K562 (cell line): ENCODE results near the gene CCDC183. TPM values are rescaled to one million over a fixed set of nuclear protein-coding genes. Genes with fewer than 3 reads are reported as not detected.

Experiments
- ATAC-seq: fragments of 200-7000 bp; cut with Tn5 transposase; 3 replicates; pipeline ENCODE4 v1.9.1; 2020; ENCODE audit warnings: moderate library complexity
- BruUV-seq: library from RNA; stranded (reverse); fragments of 400-500 nt; replicated peaks from 2 replicates; lab custom pipeline; 2021; lab: Mats Ljungman, UMichigan
- CTCF ChIA-PET: fragments of 300-600 bp; formaldehyde crosslinking; extraction: SDS; loops from one replicate; lab custom pipeline; 2021; ENCODE audit warnings: low intra/inter-chr PET ratio; lab: Yijun Ruan, JAX
- POLR2A ChIA-PET: fragments of 300-600, 350-650 bp; sonication (Branson Sonifier 250); formaldehyde crosslinking; extraction: SDS; loops from one replicate; lab custom pipeline; 2021; ENCODE audit warnings: antibody characterized with exemption, inconsistent platforms; lab: Yijun Ruan, JAX
- DNase-seq, 4 experiments: peaks; one replicate each; pipeline versions ENCODE4 v3.0.0 to v3.0.0-alpha.2; 2011 to 2018; ENCODE audit warnings: low spot score in 3 of 4, mixed read lengths in 3 of 4; ENCODE audit errors: extremely low read depth in 1 of 4
- FAIRE-seq: peaks from 2 replicates; lab custom pipeline; 2011; peaks lifted over from hg19 to GRCh38; lab: Jason Lieb, UNC
- H2AFZ ChIP-seq: 2 replicates; pipeline ENCODE4 v1.6.0; 2011; ENCODE audit warnings: low read depth, low read length, control low read depth, inconsistent platforms
- H3K27ac ChIP-seq: fragments of 200-600 bp; 3 replicates; pipeline ENCODE4 v1.8.0; 2011; ENCODE audit warnings: low read depth, mild to moderate bottlenecking, control low read depth, inconsistent platforms, low read length, moderate library complexity, mixed read lengths; ENCODE audit errors: extremely low read depth
- H3K27me3 ChIP-seq, 2 experiments: fragments of 300-600 bp in 1 of 2; 2 replicates in 1 of 2; 3 replicates in 1 of 2; pipeline versions ENCODE4 v1.6.0 to v1.8.0; 2011; ENCODE audit warnings: inconsistent platforms in 2 of 2, low read length in 2 of 2, mild to moderate bottlenecking in 1 of 2, mixed read lengths in 1 of 2, moderate library complexity in 1 of 2; ENCODE audit not compliant: control insufficient read depth in 2 of 2, insufficient read depth in 2 of 2
- H3K36me3 ChIP-seq: fragments of 300-600 bp; 3 replicates; pipeline ENCODE4 v1.8.0; 2011; ENCODE audit warnings: mild to moderate bottlenecking, low read length, inconsistent platforms; ENCODE audit not compliant: control insufficient read depth, insufficient read depth
- H3K4me1 ChIP-seq, 2 experiments: fragments of 200-600 bp in 1 of 2; replicated peaks in 1 of 2; 2 replicates in 1 of 2; 3 replicates in 1 of 2; pipeline versions ENCODE4 v1.5.1 to v1.8.0; 2011; ENCODE audit warnings: inconsistent platforms in 2 of 2, low read length in 2 of 2, mild to moderate bottlenecking in 1 of 2, mixed read lengths in 1 of 2, moderate library complexity in 1 of 2; ENCODE audit not compliant: control insufficient read depth in 2 of 2, insufficient read depth in 2 of 2
- H3K4me2 ChIP-seq: 2 replicates; pipeline ENCODE4 v1.6.1; 2011; ENCODE audit warnings: low read length, control low read depth, inconsistent platforms, mixed read lengths; ENCODE audit not compliant: insufficient read depth
- H3K4me3 ChIP-seq: fragments of 200-600 bp; sonication (generic), shearing (Covaris generic); 2 replicates; pipeline ENCODE4 v1.5.1; 2016; ENCODE audit warnings: control low read depth, inconsistent platforms
- H3K79me2 ChIP-seq: fragments of 200-600 bp; 3 replicates; pipeline ENCODE4 v1.8.0; 2011; ENCODE audit warnings: low read length, inconsistent platforms; ENCODE audit not compliant: control insufficient read depth, insufficient read depth
- H3K9ac ChIP-seq, 2 experiments: 2 replicates each; pipeline versions ENCODE4 v1.6.0 to v1.6.1; 2011; ENCODE audit warnings: low read depth in 2 of 2, low read length in 2 of 2, control low read depth in 1 of 2, inconsistent platforms in 1 of 2, mild to moderate bottlenecking in 1 of 2, mixed read lengths in 1 of 2; ENCODE audit not compliant: insufficient read depth in 1 of 2
- H3K9me1 ChIP-seq: one replicate; pipeline ENCODE4 v1.6.0; 2011; ENCODE audit warnings: inconsistent platforms, mild to moderate bottlenecking, low read length, moderate library complexity; ENCODE audit not compliant: control insufficient read depth, insufficient read depth
- H3K9me3 ChIP-seq: replicated peaks from 2 replicates; pipeline ENCODE4 v1.5.1; 2011; ENCODE audit warnings: low read depth, low read length, inconsistent platforms; ENCODE audit not compliant: control insufficient read depth, insufficient read depth
- H4K20me1 ChIP-seq: replicated peaks from 2 replicates; pipeline ENCODE4 v1.6.1; 2011; ENCODE audit warnings: low read length, inconsistent platforms, mixed read lengths; ENCODE audit not compliant: control insufficient read depth, insufficient read depth
- HMBOX1 ChIP-seq: sonication (generic); IDR thresholded peaks from 2 replicates; pipeline ENCODE4 v1.6.1; 2016
- KDM2B ChIP-seq: fragments of 250-450 bp; sonication (Bioruptor Pico); IDR thresholded peaks from 2 replicates; pipeline ENCODE4 v1.8.0; 2021; ENCODE audit warnings: mild to moderate bottlenecking, moderate library complexity
- KLF1 ChIP-seq: fragments of 450-650 bp; IDR thresholded peaks from 2 replicates; pipeline ENCODE4 v1.6.1; 2016; ENCODE audit warnings: missing genetic modification characterization, missing compliant biosample characterization
- POLR3G ChIP-seq: IDR thresholded peaks from 2 replicates; pipeline ENCODE4 v1.6.1; 2011; ENCODE audit not compliant: insufficient read length, insufficient replicate concordance; ENCODE audit errors: extremely low read depth
- SREBF2 ChIP-seq: sonication (generic); formaldehyde crosslinking; IDR thresholded peaks from 2 replicates; pipeline ENCODE4 v1.4.0; 2020; ENCODE audit warnings: mild to moderate bottlenecking, missing genetic modification reagents
- WGBS: fragments of 100-300 bp; shearing (Covaris generic); methylation state at CpG from one replicate; pipeline ENCODE4 v1.1.6; 2016; ENCODE audit warnings: low coverage, mixed read lengths; ENCODE audit not compliant: insufficient coverage; ENCODE audit errors: missing lambda C conversion rate; 5-methylcytosine and 5-hydroxymethylcytosine counted together
- in situ Hi-C: fragments of 300-500 bp; cut with MboI; formaldehyde crosslinking; loops from 4 replicates; pipeline ENCODE4 v1.15.0; 2018; ENCODE audit warnings: inconsistent platforms, mixed read lengths
- intact Hi-C: fragments of 100-400 bp; cut with micrococcal nuclease; formaldehyde crosslinking; loops from 2 replicates; pipeline ENCODE4 v1.14.2; 2022
- polyA plus RNA-seq, 8 experiments: library from polyadenylated mRNA; depleted of rRNA in 4 of 8; stranded (reverse) in 5 of 8; unstranded in 3 of 8; fragments of >200 nt; fragmentation: Nextera tagmentation in 2 of 8; fragmentation: Illumina TruSeq in 1 of 8; extraction: Ambion mirVana in 2 of 8; extraction: Trizol in 1 of 8; gene quantifications; 2 replicates each; pipeline versions ENCODE4 v1.2.1 to v1.2.3, GENCODE V29; 2011 to 2014; ENCODE audit warnings: inconsistent platforms in 1 of 8, missing spikeins in 1 of 8
- total RNA-seq, 7 experiments: library from RNA; depleted of rRNA in 6 of 7; stranded (reverse); fragments of >200 nt in 6 of 7; fragmentation: Illumina TruSeq in 2 of 7; extraction: Trizol in 2 of 7; gene quantifications; 2 replicates each; pipeline versions ENCODE4 v1.2.1 to v1.2.3, GENCODE V29; 2011 to 2021; ENCODE audit warnings: low replicate concordance in 1 of 7

CCDC183 gene
- total and polyA plus RNA-seq, 9 of the 15 experiments (the other 6 are each of a cell fraction or from before 2014, with no cell fraction given): 0.21 to 0.60 (median 0.29) TPM; not detected in 4

- ChIA-PET CTCF (no interaction called here), POLR2A (interaction anchor here (0.6 kb wide), 1 partner anchor 394 kb away, joined by 3 read pairs; no protein-coding TSS in a partner anchor)
- in situ Hi-C loops: no loop called here
- no peaks in the 10 kb centered on the region for H3K9me1 ChIP-seq
- WGBS: 93% methylated on average over 20 of the region's 20 CpGs
- H3K4me2 ChIP-seq: no peak overlapping the region
- TF ChIP-seq SREBF2 (CRISPR knock-in tag): no peak
- no peak for TF ChIP-seq HMBOX1
- TF ChIP-seq POLR3G: no peak
- TF ChIP-seq KLF1 (tag): no peak
- no peak for TF ChIP-seq KDM2B (CRISPR knock-in tag)
- no peaks in the 10 kb centered on the region for H4K20me1 ChIP-seq
- peaks cover 24 to 78% of the 10 kb centered on the region in 2 experiments for H3K4me1 ChIP-seq
- no peak overlapping the region for H3K27ac ChIP-seq
- H3K4me3 ChIP-seq: no peak overlapping the region
- H2AFZ ChIP-seq: no peak overlapping the region
- no peaks in the 10 kb centered on the region for H3K9me3 ChIP-seq
- H3K9ac ChIP-seq: peak overlapping the region in 1 of 2 experiments; percentile 14; a peak in 2 of 4 replicates
- H3K79me2 ChIP-seq: peaks cover 34% of the 10 kb centered on the region
- peaks cover 17% of the 10 kb centered on the region for H3K36me3 ChIP-seq
- no TSS peak for BruUV-seq
- intact Hi-C loops: no loop called here
- FAIRE-seq (no peak), DNase-seq (no peak), ATAC-seq (no peak)
- H3K27me3 ChIP-seq: no peaks in the 10 kb centered on the region
Observed at GRCh38 chr9:136804509-136805206, 8.5 kb downstream of the CCDC183 start.
